Activated CD8-positive, alpha-beta memory T cell treated with anti-CD3 and anti-CD28 coated beads for 1 hour (primary cell): ENCODE results near the gene CUX1.

Source experiments
- DNase-seq, 2 donors: peaks; one replicate each; pipeline ENCODE4 v3.0.0-alpha.2; 2020; ENCODE audit warnings: low read depth in 1 of 2; ENCODE audit errors: extremely low read depth in 1 of 2

The CUX1 gene

DNA sequence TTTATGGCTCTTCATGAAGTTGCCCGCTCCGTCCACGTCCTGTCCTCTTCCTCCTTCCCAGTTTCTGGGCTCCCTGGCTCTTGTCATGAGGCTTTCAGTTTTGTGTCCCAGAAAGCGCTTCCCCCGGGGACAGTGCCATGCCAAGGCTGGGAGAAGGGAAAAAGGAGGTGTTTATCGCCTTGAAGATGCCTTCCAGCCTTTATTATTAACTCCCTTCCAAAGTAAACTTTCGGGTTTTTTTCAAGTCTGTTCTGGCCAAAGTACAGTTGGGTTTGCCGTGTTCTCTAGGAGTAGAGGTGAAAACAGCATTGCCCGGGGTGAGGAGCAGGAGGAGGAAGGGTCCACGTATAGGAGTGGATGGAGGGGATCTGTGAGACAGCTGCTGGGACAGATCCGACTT is 117.2 kb downstream of the CUX1 start:
- DNase-seq, result no peak

DNA sequence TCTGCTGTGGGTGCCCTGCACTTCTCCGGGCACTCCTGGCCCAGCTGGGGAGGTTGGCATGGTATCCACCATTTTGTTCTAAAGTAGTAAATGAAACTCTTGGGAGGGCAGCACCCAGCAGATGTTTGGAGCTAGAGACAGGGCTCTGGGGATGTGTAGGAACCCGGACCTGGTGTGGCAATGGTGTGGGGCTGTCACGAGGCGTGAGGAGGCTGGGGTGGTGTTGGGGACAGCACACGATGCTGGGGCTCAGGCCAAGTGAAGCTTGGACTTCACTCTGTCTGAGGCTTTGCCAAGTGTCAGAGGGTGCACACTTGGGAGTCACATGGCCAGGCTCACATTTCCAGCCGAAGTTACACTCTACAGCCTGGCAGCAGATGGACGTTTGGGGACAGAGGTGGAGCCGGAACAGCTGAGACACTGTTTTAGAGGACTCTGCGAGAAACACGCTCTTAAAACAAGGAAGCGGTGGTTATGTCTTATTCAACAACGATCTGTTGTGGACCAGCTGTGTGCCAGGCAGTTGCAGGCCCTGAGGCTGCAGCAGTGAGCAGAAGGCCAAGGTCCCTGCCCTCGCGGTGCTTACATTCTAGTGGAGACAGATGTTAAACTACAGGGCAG is 118.2 kb downstream of the CUX1 start:
- DNase-seq, result no peak

DNA sequence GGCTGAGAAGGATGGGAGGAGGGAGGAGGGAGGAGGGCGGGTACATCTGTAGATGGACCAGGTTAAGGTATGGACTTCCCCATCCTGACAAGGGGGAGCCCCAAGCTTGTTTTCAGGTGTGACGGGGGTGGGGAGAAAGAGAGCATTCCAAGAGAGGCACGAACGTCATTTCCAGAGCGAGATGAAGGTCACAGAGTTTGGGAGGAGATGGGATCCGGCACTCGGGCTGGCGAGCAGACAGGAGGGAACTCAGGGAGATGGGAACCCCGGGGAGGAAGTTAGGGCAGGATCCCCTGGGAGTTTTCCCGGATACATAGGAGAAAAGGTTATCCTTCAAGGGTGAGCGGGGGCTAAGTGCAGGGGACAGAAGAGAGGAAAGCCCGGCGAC is 118.8 kb downstream of the CUX1 start:
- DNase-seq, result no peak

DNA sequence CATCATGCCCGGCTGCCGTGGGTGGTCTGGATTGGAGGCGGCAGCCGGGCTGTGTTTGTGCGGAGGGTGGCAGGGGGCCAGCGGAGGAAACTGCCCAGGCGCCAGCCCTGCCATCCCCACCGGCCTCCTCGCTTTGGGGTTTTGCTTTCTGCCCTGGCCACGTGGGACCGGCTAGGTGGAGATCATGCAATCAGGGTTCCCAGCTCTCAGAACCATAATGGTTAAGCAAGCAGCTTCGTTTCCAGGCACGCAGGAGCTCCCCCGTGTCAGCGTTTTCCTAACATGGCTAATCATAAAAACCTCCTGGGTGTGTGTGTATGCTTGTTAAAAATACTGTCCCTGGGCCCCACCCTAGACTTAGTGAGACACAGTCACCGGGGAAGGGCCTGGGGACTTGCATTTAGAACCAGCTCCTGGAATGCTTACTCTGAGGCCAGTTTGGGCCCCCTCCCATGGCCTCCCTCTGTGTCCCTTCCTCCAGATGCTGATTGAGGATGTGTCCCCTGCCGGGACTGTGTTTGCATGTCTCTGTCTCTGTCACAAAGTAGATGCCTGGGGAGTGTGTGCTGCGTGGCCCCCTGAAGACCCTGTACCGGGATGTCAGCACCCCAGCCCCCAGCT is 119.3 kb downstream of the CUX1 start:
- DNase-seq, result no peak

DNA sequence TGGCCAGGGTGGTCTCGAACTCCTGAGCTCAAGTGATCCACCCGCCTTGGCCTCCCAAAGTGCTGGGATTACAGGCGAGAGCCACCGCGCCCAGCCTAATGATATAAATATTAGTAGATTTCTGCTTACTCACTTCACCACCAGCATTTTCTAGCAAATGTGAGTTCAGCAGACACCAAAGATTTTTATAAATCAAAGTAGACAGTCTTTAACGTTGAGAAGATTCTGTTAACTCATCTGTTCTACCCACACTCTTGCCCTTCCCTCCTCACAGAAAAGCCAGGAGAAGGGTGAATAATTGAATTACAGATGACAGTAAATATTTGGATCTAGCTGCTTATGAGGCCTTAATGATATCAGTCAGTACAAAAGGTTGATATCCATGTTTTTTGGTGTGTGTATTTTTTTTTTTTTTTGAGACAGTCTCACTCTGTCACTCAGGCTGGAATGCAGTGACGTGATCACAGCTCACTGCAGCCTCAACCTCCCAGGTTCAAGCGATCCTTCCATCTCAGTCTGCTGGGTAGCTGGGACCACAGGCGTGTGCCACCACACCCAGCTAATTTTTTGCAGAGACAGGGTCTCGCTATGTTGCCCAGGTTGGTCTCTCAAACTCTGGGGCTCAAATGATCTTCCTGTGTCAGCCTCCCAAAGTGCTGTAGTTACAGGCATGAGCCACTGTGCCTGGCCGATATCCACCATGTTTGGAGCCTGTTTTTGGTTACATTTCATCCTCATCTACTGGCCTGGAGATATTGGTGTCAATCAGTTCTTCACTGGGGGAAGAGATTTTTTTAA is 120.5 kb downstream of the CUX1 start:
- DNase-seq, result no peak

DNA sequence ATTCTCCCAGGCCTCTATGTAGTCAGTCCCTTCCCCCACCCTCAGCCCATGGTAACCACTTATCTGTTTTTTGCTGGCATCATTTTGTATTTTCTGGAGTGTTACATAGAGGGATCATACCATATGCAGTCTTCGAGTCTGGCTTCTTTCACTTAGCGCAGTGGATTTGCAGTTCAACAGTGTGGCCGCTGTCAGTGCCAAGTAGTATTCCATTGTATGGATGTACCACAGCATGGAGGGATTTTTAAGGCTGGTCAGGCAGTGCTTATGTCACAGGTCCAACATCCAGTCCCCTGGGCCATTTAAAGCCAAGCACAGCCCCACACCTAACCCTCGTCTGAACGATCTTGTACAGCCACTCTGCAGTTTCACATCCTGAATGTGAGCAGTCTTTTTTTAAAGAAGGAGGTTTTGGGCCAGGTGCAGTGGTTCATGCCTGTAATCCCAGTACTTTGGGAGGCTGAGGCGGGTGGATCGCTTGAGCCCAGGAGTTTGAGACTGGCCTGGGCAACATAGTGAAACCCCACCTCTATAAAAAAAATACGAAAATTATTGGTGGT is 121.8 kb downstream of the CUX1 start:
- DNase-seq, result no peak

DNA sequence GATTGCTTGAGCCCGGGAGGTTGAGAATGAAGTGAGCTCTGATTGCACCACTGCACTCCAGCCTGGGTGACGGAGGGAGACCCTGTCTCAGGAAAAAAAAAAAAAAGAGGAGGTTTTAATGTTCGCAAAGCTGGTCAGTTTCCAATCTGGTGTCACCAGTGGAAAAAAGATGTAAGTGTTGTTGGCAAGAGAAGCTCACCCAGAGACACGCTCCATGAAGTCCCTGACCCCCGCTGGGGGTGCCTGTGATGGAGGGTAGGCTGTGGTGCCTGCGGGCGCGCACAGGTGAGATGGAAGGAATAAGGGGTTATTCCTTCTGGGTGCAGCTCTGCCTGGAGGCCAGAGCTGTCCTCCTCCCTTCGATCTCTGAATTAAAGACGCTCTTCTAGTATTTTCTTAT is 122.7 kb downstream of the CUX1 start:
- no peak for DNase-seq

DNA sequence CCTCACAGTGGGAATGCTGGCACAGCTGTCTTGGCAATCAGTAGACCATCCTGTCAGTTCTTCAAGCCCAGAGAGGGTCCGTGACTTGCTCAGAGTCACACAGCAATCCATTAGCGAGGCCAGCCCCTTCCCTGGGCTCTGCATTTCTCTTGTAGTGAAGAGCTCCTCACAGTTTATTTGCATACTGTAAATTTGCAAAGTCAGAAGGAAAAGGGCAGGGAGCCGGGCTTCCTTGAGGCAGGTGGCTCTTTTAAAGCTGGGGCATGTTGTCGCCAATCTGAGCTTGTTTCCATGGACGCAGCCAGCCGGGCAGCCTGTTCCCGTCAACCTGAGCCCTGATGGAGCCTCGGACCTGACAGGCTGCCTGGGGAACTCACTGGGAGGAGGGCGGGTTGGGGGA is 123.4 kb downstream of the CUX1 start:
- no peak for DNase-seq

DNA sequence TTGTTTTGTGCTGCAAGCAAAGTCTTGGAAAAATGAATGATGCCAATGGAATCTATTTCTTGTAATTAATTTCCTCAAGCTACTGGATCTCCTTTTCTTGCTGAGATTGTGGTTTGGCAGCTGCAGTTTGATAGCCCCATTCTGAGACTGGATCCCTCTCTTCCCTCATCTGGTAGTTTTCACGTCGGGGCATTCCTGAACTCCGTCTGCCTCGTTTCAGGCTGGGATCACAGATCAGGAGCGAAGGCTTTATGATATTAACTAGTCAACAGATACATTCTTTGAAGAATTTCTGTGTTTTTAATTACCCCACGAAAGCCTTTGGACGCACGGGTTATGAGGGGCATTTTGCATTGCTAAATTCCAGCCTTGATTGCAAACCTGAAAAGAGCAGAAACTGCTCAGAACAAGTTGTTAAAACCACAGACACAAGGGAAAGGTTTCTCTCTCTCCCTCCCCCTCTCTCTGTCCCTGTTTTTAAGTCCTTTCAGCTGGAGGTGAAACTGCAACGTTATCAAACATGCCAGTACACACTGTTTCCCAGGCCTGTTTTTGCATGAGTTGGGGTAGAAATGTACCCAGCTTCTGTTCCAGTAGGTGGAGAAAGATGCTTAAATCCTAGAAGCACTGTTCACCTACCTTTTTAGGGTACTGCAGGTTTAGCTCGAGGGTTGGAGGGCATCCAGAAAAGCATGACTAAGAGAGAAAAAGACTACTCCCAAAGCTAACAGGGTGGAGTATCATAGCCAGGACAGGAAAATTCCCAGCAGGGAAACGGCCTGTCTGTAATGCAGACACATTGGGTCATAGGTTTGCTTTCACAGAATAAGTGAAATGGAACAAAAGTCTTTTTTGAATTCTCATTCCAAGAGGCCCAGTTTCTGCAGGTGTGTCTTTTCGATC is 124.3 kb downstream of the CUX1 start:
- no peak for DNase-seq

DNA sequence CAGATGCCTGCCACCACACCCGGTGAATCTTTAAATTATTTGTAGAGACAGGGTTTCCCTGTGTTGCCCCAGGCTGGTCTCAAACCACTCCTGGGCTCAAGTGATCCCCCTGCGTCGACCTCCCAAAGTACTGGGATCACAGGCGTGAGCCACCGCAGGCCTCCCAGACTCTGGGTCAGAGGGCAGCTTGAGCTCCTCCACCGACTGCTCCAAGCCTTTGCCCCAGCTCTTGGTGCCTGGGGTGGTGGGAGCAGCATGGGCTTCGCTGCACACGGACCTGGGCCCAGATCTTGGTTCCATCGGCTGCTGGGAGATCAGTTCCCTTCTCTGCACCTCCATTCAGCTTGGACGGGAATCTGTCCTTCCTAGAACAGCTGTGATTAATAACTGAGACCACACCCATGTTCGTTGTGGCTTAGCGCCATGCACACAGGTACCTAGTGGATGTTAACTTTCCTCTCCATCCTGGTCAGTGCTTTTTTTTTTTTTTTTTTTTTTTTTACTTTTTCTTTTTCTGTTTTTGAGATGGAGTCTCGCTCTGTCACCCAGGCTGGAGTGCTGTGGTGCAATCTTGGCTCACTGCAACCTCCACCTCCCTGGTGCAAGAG is 125.3 kb downstream of the CUX1 start:
- no peak for DNase-seq

DNA sequence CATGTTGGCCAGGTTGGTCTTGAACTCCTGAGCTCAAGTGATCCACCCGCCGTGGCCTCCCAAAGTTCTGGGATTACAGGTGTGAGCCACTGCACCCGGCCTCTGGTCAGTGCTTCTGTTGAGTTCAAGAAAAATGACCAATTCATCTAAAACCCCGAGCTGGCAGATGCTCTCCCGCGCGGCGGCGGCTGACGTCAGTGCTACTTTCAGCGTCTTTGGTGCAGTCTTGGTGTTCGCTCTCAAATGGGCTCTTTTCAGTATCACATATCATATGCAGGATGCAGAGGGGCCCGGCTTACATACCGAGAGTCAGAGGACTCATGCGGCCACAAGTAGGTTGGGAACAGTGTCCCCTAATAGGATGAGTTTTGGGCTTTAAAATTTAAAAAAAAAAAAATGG is 125.9 kb downstream of the CUX1 start:
- DNase-seq, result no peak

DNA sequence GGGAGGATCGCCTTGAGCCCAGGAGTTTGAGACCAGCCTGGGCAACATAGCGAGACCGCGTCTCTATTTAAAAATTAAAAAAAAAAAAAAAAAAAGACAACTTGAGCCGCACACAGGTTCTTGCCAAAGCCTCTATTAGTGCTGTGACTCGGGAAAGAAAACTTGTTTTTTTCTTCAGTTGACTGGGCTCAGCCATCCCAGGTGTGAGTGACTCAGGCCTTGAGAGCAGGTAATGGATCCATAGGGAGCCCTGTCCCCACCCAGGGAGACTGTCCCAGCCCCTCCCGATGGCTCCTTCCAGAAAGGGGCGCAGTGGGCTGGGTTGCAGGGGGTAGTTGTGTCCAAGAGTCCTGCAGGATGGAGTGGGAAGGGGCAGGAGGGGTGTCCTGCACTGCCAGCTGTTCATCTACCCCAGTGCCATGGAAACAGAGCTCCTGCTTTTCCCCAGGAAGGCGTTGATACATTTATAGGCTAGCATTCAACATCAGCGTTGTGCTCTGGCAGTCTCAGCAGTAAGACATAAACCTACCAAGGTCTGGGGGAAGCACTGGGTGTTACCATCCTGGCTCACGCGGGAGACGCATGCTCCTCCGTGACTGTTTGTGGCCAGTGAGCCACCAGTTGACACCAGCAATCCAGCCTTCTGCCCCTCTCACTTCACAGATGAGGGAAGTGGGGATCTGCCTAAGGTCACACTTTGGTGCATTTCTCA is 126.6 kb downstream of the CUX1 start:
- no peak for DNase-seq

DNA sequence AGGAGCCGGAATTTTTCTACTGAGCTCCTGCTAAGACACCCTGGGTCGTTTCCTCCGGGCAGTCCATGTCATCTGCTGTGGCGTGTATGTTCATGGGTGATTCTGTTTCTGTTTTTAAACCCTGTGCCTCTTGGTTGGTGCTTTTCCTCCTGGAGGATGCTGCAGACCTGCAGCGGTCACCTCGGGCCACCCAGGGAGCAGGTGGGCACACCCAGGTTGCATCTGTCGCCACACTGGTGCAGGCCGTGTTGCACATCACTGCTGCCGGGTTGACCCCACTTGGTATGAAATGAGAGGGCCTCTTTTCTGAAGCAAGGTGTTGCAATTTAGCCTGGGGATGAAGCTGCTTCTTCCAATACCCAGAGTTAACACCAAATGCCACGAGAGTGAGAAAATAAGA is 127.2 kb downstream of the CUX1 start:
- no peak for DNase-seq

DNA sequence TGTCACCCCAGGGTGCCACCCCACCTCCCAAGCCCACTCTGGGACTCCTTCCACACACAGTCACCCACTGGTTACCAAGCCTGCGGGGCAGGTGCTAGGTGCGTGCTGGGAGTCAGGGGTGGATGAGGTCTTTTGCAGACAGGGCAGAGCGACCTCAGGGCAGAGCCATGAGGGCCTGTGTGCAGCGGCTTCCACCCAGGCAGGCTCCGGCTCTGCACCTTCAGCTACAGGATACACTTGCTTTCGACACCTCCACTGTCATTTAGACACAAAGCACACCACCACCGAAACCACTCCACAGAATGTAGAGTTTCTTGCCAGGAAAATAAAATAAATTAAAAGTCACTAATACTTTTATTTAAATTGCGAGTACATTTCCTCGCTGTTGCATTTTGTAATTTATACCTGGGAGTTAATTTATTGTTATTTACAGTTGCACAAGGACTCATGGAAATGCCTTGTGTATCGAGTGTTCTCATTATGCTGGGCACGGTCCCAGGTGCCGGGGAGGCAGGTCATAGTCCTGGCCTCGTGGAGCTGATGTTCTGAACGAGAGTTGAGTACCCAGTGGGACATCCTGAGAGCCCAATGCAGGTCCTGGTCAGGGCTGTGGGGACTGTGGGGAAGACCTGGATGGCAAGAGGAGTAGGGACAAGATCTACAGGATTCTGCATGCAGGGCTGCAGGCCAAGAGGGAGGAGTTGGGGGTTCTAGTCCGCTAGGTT is 127.8 kb downstream of the CUX1 start:
- no peak for DNase-seq

DNA sequence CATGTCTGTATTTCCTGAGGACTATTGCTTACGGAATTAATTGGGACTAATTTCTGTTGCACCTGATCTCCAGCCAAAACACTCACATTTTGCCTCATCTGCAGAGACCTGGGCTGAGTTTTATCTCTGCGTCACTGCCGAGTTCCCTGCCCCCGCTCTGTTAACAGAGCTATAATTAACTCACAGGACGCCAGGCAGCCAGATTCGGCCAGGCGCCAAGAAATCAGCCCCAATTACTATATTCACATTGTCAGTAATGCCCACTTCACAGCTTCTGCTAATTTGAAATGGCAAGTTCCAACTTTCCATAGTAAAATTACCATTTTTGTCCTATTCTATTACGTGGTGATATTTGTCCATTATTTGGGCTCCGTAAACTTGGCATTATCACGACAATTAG is 130.5 kb downstream of the CUX1 start:
- no peak for DNase-seq

DNA sequence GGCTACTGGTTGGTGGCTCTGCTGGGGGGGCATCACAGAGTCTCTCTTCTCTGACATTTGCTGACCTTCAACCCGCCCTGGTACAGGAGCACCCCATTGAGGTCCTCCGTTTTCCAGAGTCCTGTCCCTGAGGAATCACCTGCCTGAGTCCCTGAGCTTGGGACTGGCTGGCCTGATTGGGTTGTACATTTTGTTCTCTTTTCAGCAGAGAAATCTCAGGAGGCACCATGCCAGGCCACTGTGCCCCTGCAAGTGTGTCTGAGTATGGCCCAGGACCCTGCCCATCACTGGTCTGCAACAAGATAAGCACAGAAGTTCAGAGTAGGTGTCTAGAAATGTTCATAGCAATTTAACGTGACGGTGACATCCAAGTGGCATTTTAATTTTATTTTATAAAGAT is 131.2 kb downstream of the CUX1 start:
- no peak for DNase-seq

DNA sequence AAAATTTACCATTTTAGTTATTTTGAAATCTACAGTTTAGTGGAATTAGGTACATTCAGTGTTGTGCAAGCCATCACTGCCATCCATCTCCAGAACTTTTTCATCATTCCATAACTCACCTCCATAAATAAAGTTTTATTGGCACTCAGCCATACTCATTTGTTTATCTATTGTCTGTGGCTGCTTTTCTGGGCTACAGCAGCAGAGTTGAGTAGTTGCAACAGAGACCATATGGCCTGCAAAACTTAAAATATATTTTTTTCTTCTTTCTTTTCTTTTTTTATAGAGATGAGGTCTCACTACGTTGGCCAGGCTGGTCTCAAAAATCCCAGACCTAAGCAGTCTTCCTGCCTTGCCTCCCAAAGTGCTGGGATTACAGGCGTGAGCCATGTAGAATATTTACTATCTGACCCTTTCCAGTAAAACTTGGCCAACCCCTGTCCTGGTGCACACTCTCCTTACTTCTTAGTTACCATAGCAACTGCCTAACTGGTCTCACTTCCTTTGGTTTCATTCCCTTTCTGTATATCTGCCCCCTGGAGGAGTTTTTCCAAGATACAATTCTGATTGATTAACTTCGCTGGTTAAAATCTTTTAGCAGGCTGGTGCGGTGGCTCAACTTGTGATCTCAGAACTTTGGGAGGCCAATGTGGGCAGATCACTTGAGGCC is 133.2 kb downstream of the CUX1 start:
- DNase-seq, result no peak

DNA sequence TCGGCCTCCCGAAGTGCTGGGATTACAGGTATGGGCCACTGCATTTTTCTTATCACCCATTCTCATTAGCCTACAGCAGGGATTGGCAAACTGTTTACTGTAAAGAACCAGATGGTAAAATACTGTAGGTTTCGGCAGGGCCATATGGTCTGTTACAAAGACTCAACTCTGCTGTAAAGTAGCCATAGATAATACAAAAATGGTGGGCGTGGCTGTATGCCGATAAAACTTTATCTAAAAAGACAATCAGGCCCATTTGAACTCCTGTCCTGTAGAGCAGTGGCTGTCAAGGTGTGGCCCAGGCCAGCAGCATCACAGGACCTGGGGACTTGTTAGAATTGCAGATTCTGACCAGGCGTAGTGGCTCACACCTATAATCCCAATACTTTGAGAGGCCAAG is 134.3 kb downstream of the CUX1 start:
- no peak for DNase-seq
